Keratinocyte (primary cell): ENCODE results near the gene SPA17.

Experiments
- CTCF ChIP-seq, 3 experiments: IDR thresholded peaks in 1 of 3; conservative IDR thresholded peaks in 1 of 3; optimal IDR thresholded peaks in 1 of 3; 2 replicates in 2 of 3; 3 replicates in 1 of 3; pipeline versions ENCODE3 to v1.5.1; 2011; ENCODE audit warnings: low read length in 3 of 3, mild to moderate bottlenecking in 3 of 3, moderate library complexity in 2 of 3, control low read depth in 1 of 3, inconsistent platforms in 1 of 3; ENCODE audit not compliant: insufficient read depth in 2 of 3; ENCODE audit errors: extremely low read depth in 1 of 3
- EZH2 ChIP-seq: IDR thresholded peaks from one replicate; pipeline ENCODE4 v1.6.1; 2012; ENCODE audit warnings: inconsistent platforms, mild to moderate bottlenecking, low read length, moderate library complexity

DNA sequence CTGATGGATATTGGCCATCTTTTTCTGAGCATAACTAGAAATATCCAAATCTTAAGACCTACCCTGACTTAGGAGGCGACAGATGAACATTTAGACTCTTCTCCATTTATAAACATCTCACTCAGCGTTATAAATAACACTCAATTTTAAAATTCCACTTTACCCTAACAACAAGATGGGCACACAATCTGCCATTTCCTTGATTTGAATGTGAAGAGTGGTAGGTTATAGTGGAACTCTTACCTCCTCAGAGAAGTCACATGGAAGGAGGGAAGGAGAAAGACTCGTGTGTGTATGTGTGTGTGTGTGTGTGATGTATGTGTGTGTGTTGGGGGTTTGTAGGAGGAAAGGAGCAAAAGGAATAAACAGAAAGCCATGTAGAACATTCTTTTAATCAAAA is 15.2 kb upstream of the SPA17 start:
- TF ChIP-seq CTCF (optimal IDR thresholded peaks at IDR 0.05 in 1 of 3, IDR thresholded peaks at IDR 0.05 in 1 of 3, conservative IDR thresholded peaks at IDR 0.05 in 1 of 3; ENCODE audit: extremely low read depth in 1 of 3, insufficient read depth in 2 of 3, low read length in 3 of 3) = no peak
- TF ChIP-seq EZH2 = no peak
